HuH-7 (cell line): ENCODE results near the gene COPS4.
A peak's percentile ranks its signal among the peaks of the same experiment; 100 is the strongest.
"Not testable (repeated sequence)": the region's sequence is repeated elsewhere in the genome, so short reads cannot be mapped to it uniquely, and the experiment has no call there.

Experiments used
- DNase-seq: peaks from one replicate; pipeline ENCODE4 v3.0.0; 2011; ENCODE audit warnings: low spot score

The COPS4 gene

GRCh38 chr4:83034630-83035494, at the start of gene COPS4:
COPS4 (plus strand) TSS chr4:83035183; CDS start chr4:83035225, 42 bp downstream.
- DNase-seq, result peak; percentile 71

GRCh38 chr4:82987519-82987918, 47.5 kb upstream of the COPS4 start:
- DNase-seq, result not testable (repeated sequence)

- DNase-seq, result no peak
Measured at GRCh38 chr4:82988323-82988832, 46.6 kb upstream of the COPS4 start.

- no peak for DNase-seq
Measured at GRCh38 chr4:82989575-82990429, 45.2 kb upstream of the COPS4 start.

GRCh38 chr4:82994834-82995233, 40.1 kb upstream of the COPS4 start:
- no peak for DNase-seq

- DNase-seq, result no peak
Measured at GRCh38 chr4:82998898-82999297, 36.1 kb upstream of the COPS4 start.

- DNase-seq, result no peak
Measured at GRCh38 chr4:83002329-83002728, 32.7 kb upstream of the COPS4 start.

GRCh38 chr4:83003044-83003791, 31.8 kb upstream of the COPS4 start:
- DNase-seq, result not testable (repeated sequence)

- no peak for DNase-seq
Measured at GRCh38 chr4:83009529-83009928, 25.5 kb upstream of the COPS4 start.

GRCh38 chr4:83010111-83010521, 24.9 kb upstream of the COPS4 start:
- no peak for DNase-seq

GRCh38 chr4:83010522-83011318, 24.3 kb upstream of the COPS4 start, which contains the start of gene LIN54:
LIN54 (minus strand) TSS chr4:83010823; CDS start chr4:82984844, 25,979 bp downstream.
- peak; percentile 64 for DNase-seq

- DNase-seq, result no peak
Measured at GRCh38 chr4:83011689-83012199, 23.2 kb upstream of the COPS4 start.

GRCh38 chr4:83012200-83012686, 22.7 kb upstream of the COPS4 start:
- no peak for DNase-seq

GRCh38 chr4:83012687-83013419, 22.1 kb upstream of the COPS4 start:
- DNase-seq, result peak; percentile 69

GRCh38 chr4:83013420-83013867, 21.5 kb upstream of the COPS4 start:
- no peak for DNase-seq

GRCh38 chr4:83013902-83014301, 21.1 kb upstream of the COPS4 start:
- DNase-seq, result no peak

GRCh38 chr4:83019794-83020494, 15.0 kb upstream of the COPS4 start:
- DNase-seq, result no peak

- no peak for DNase-seq
Measured at GRCh38 chr4:83022724-83023450, 12.1 kb upstream of the COPS4 start.
